Transverse colon (tissue), 4 donors: ENCODE data around the gene KCNH2.

ENCODE experiments used
- CTCF ChIP-seq, 5 experiments: fragments of 200-600 bp in 3 of 5; fragments of 450-650 bp in 2 of 5; sonication (generic) in 3 of 5; IDR thresholded peaks; 1 replicate in 2 of 5; 2 replicates in 3 of 5; pipeline ENCODE4 v1.5.1; 2016 to 2017; ENCODE audit warnings: antibody characterized with exemption in 5 of 5, inconsistent platforms in 3 of 5, mild to moderate bottlenecking in 2 of 5, moderate library complexity in 1 of 5
- EP300 ChIP-seq: sonication (generic); formaldehyde crosslinking; IDR thresholded peaks from one replicate; pipeline ENCODE4 v1.6.1; 2017; ENCODE audit warnings: antibody characterized with exemption, low read depth
- POLR2A ChIP-seq: fragments of 450-650 bp; IDR thresholded peaks from one replicate; pipeline ENCODE4 v1.6.1; 2016; ENCODE audit warnings: antibody characterized with exemption, mild to moderate bottlenecking, moderate library complexity
- POLR2AphosphoS5 ChIP-seq, 3 donors: sonication (generic); formaldehyde crosslinking; IDR thresholded peaks; one replicate each; pipeline ENCODE4 v1.6.1; 2016; ENCODE audit warnings: antibody characterized with exemption in 3 of 3

GRCh38 chr7:150989456-150989855, 11.3 kb upstream of the KCNH2 start:
- TF ChIP-seq CTCF (IDR thresholded peaks at IDR 0.05) = no peak
- no peak for TF ChIP-seq POLR2A
- no peak for TF ChIP-seq EP300
- no peak for TF ChIP-seq POLR2AphosphoS5 (IDR thresholded peaks at IDR 0.05)
